ENCODE data around the gene APOA4. TPM values are rescaled to one million over a fixed set of nuclear protein-coding genes. Genes with fewer than 3 reads are reported as not detected.

Gene APOA4
- polyA plus RNA-seq, 1 donor from 2014 or later: not detected

DNA sequence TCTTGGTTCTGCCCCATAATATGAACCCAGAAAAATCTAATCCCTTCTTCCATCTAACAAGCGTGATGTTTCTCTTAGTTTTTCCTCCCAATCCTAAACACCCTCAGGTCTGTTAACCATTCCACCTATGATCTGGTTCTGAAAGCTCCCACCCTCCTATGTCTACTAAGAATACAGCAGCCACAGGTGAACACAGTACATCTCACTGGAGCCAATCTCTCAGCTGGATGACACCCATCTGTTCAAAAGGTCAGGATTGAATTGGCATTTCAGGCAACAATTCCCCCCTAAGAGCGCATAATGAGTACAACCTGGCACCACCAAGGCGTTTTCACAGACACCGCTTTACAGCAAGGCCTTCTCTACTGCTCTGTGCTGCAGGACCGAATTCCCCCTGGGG is 33.3 kb upstream of the APOA4 start:
- no peaks in the 10 kb centered on the region for H3K79me2 ChIP-seq (replicated peaks; ENCODE audit: insufficient read depth, low read length)
- peaks cover 11% of the 10 kb centered on the region for H3K36me3 ChIP-seq (ENCODE audit: insufficient read depth, low read length)
- H3K9ac ChIP-seq (ENCODE audit: low read length): no peak overlapping the region
- H3K9me3 ChIP-seq (ENCODE audit: low read length): no peaks in the 10 kb centered on the region
- no peak overlapping the region for H2AFZ ChIP-seq (ENCODE audit: low read depth, low read length)
- no peaks in the 10 kb centered on the region for H3F3A ChIP-seq (ENCODE audit: insufficient read depth, low read length, poor library complexity, severe bottlenecking)
- TF ChIP-seq REST (IDR thresholded peaks at IDR 0.05; ENCODE audit: borderline replicate concordance): no peak
- no peaks in the 10 kb centered on the region for H3K27me3 ChIP-seq (ENCODE audit: insufficient read depth, low read depth, low read length)
- H3K27ac ChIP-seq (ENCODE audit: low read length): no peak overlapping the region
- no peak overlapping the region for H3K4me2 ChIP-seq (ENCODE audit: low read length)
- H3K4me3 ChIP-seq (ENCODE audit: low read length): no peak overlapping the region
- H4K20me1 ChIP-seq (ENCODE audit: insufficient read depth): no peaks in the 10 kb centered on the region
- H3K9me2 ChIP-seq (ENCODE audit: insufficient read depth, low read length): no peaks in the 10 kb centered on the region

DNA sequence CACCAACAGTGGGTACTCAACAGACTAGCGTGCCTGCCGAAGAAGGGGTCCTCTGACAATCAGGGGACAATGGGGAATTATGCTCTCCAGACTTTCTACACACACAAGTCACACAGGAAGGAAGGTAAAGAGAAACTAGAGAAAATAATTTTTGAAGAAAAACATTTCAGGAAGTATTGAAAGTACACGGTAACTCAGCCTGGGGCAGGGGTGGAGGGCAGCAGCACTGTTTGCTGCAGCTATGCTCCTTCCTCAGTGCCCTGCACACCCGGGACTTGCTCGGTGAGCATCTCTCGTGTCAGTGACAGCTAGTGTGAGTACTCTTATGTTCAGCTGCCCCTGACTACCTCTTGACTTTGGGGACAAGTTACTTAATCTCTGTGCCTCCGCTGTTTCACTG is 32.3 kb upstream of the APOA4 start:
- no peak overlapping the region for H3K9ac ChIP-seq (ENCODE audit: low read length)
- no peak overlapping the region for H2AFZ ChIP-seq (ENCODE audit: low read depth, low read length)
- no peaks in the 10 kb centered on the region for H3F3A ChIP-seq (ENCODE audit: insufficient read depth, low read length, poor library complexity, severe bottlenecking)
- no peaks in the 10 kb centered on the region for H4K20me1 ChIP-seq (ENCODE audit: insufficient read depth)
- peaks cover 11% of the 10 kb centered on the region for H3K36me3 ChIP-seq (ENCODE audit: insufficient read depth, low read length)
- H3K27ac ChIP-seq (ENCODE audit: low read length): no peak overlapping the region
- no peak overlapping the region for H3K4me2 ChIP-seq (ENCODE audit: low read length)
- H3K27me3 ChIP-seq (ENCODE audit: insufficient read depth, low read depth, low read length): no peaks in the 10 kb centered on the region
- TF ChIP-seq CTCF (IDR thresholded peaks at IDR 0.05; ENCODE audit: poor library complexity, severe bottlenecking) (no peak), MXI1 (conservative IDR thresholded peaks at IDR 0.05; ENCODE audit: poor library complexity, severe bottlenecking) (no peak), SMC3 (conservative IDR thresholded peaks at IDR 0.05; ENCODE audit: poor library complexity) (no peak), RAD21 (conservative IDR thresholded peaks at IDR 0.05) (no peak), EZH2 (IDR thresholded peaks at IDR 0.05; ENCODE audit: borderline replicate concordance, insufficient read depth, low read length, poor library complexity, severe bottlenecking) (no peak), REST (IDR thresholded peaks at IDR 0.05; ENCODE audit: borderline replicate concordance) (no peak), TAF1 (IDR thresholded peaks at IDR 0.05; ENCODE audit: low read depth) (no peak), POLR2AphosphoS5 (IDR thresholded peaks at IDR 0.05) (no peak), EP300 (conservative IDR thresholded peaks at IDR 0.05; ENCODE audit: poor library complexity, severe bottlenecking) (no peak)
- H3K79me2 ChIP-seq (replicated peaks; ENCODE audit: insufficient read depth, low read length): no peaks in the 10 kb centered on the region
- H3K9me3 ChIP-seq (ENCODE audit: low read length): no peaks in the 10 kb centered on the region
- H3K4me3 ChIP-seq (ENCODE audit: low read length): no peak overlapping the region
- no peaks in the 10 kb centered on the region for H3K9me2 ChIP-seq (ENCODE audit: insufficient read depth, low read length)
